ENCODE results near the gene NETO2. TPM values are rescaled to one million over a fixed set of nuclear protein-coding genes. Genes with fewer than 3 reads are reported as not detected.

Gene NETO2
- polyA plus RNA-seq, 3 donors: 12.4 to 15.7 (median 14.3) TPM

GRCh38 chr16:47034455-47034854, 109.3 kb downstream of the NETO2 start:
- H3K27me3 Mint-ChIP-seq (ENCODE audit: low read depth in 3 of 3): peaks cover 3 to 6% (median 6%) of the 10 kb centered on the region in 3 donors
- Histone ChIP-seq H3K4me2 (replicated peaks; ENCODE audit: extremely low read depth, low read length, poor library complexity, severe bottlenecking) (no peak overlapping the region), H3K36me3 (replicated peaks in 1 of 2; ENCODE audit: control insufficient read depth in 1 of 2, insufficient read depth in 2 of 2, low read length in 2 of 2) (no peaks in the 10 kb centered on the region), H3K9ac (ENCODE audit: insufficient read depth, low read length, poor library complexity, severe bottlenecking) (no peak overlapping the region), H3K27me3 (ENCODE audit: control insufficient read depth in 2 of 2, insufficient read depth in 2 of 2, low read length in 2 of 2) (peaks cover 0 to 2% of the 10 kb centered on the region in 2 donors), H3K79me2 (ENCODE audit: insufficient read depth, low read length) (no peaks in the 10 kb centered on the region), H2AFZ (ENCODE audit: insufficient read depth, low read depth, low read length, poor library complexity, severe bottlenecking) (no peak overlapping the region), H3K4me1 (ENCODE audit: control insufficient read depth in 1 of 2, insufficient read depth in 2 of 2, low read length in 2 of 2) (peaks cover 7 to 10% of the 10 kb centered on the region in 2 donors), H4K20me1 (ENCODE audit: insufficient read depth, low read length) (no peaks in the 10 kb centered on the region), H3K27ac (ENCODE audit: low read depth in 1 of 2, low read length in 2 of 2) (no peak overlapping the region), H3K9me3 (replicated peaks in 1 of 2; ENCODE audit: control insufficient read depth in 1 of 2, insufficient read depth in 1 of 2, low read length in 2 of 2) (no peaks in the 10 kb centered on the region), H3K4me3 (replicated peaks in 1 of 3; ENCODE audit: low read depth in 2 of 3, low read length in 3 of 3) (no peak overlapping the region)
- H3K4me3 Mint-ChIP-seq: peak overlapping the region in 1 of 2 donors; percentile 14
- peaks cover 12% of the 10 kb centered on the region for H3K4me1 Mint-ChIP-seq
- no peaks in the 10 kb centered on the region for H3K36me3 Mint-ChIP-seq
- no CpG with 5 or more reads among the region's 2 CpGs for WGBS (ENCODE audit: insufficient coverage)
- TF ChIP-seq, protein P1, sequence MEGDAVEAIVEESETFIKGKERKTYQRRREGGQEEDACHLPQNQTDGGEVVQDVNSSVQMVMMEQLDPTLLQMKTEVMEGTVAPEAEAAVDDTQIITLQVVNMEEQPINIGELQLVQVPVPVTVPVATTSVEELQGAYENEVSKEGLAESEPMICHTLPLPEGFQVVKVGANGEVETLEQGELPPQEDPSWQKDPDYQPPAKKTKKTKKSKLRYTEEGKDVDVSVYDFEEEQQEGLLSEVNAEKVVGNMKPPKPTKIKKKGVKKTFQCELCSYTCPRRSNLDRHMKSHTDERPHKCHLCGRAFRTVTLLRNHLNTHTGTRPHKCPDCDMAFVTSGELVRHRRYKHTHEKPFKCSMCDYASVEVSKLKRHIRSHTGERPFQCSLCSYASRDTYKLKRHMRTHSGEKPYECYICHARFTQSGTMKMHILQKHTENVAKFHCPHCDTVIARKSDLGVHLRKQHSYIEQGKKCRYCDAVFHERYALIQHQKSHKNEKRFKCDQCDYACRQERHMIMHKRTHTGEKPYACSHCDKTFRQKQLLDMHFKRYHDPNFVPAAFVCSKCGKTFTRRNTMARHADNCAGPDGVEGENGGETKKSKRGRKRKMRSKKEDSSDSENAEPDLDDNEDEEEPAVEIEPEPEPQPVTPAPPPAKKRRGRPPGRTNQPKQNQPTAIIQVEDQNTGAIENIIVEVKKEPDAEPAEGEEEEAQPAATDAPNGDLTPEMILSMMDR (IDR thresholded peaks at IDR 0.05): no peak
- H3K27ac Mint-ChIP-seq: no peak overlapping the region
- DNase-seq: no peak
- peaks cover 0 to 5% (median 0%) of the 10 kb centered on the region in 7 donors for H3K9me3 Mint-ChIP-seq
- intact Hi-C loops (cut with micrococcal nuclease): loop anchor here in 1 of 2 donors (10.0 kb wide), 1 partner anchor 60 kb away; the partner anchor contains the start of gene DNAJA2

GRCh38 chr16:47033176-47033575, 110.6 kb downstream of the NETO2 start:
- Mint-ChIP-seq H3K36me3 (no peaks in the 10 kb centered on the region), H3K27ac (no peak overlapping the region), H3K27me3 (ENCODE audit: low read depth in 3 of 3) (peaks cover 3 to 6% (median 6%) of the 10 kb centered on the region in 3 donors), H3K9me3 (peaks cover 0 to 3% (median 0%) of the 10 kb centered on the region in 7 donors), H3K4me3 (no peak overlapping the region), H3K4me1 (peaks cover 10% of the 10 kb centered on the region)
- H3K9me3 ChIP-seq (replicated peaks in 1 of 2; ENCODE audit: control insufficient read depth in 1 of 2, insufficient read depth in 1 of 2, low read length in 2 of 2): no peaks in the 10 kb centered on the region
- no peaks in the 10 kb centered on the region for H4K20me1 ChIP-seq (ENCODE audit: insufficient read depth, low read length)
- no peak overlapping the region for H2AFZ ChIP-seq (ENCODE audit: insufficient read depth, low read depth, low read length, poor library complexity, severe bottlenecking)
- TF ChIP-seq, protein P1 (IDR thresholded peaks at IDR 0.05): no peak
- no peak overlapping the region for H3K4me3 ChIP-seq (replicated peaks in 1 of 3; ENCODE audit: low read depth in 2 of 3, low read length in 3 of 3)
- WGBS (ENCODE audit: insufficient coverage): no CpG with 5 or more reads among the region's 3 CpGs
- H3K79me2 ChIP-seq (ENCODE audit: insufficient read depth, low read length): no peaks in the 10 kb centered on the region
- no peak overlapping the region for H3K9ac ChIP-seq (ENCODE audit: insufficient read depth, low read length, poor library complexity, severe bottlenecking)
- H3K36me3 ChIP-seq (replicated peaks in 1 of 2; ENCODE audit: control insufficient read depth in 1 of 2, insufficient read depth in 2 of 2, low read length in 2 of 2): no peaks in the 10 kb centered on the region
- H3K4me1 ChIP-seq (ENCODE audit: control insufficient read depth in 1 of 2, insufficient read depth in 2 of 2, low read length in 2 of 2): peaks cover 5 to 10% of the 10 kb centered on the region in 2 donors
- intact Hi-C loops (cut with micrococcal nuclease): loop anchor here in 1 of 2 donors (10.0 kb wide), 1 partner anchor 58 kb away; the partner anchor contains the start of gene DNAJA2
- H3K4me2 ChIP-seq (replicated peaks; ENCODE audit: extremely low read depth, low read length, poor library complexity, severe bottlenecking): no peak overlapping the region
- no peak overlapping the region for H3K27ac ChIP-seq (ENCODE audit: low read depth in 1 of 2, low read length in 2 of 2)
- peaks cover 0 to 2% of the 10 kb centered on the region in 2 donors for H3K27me3 ChIP-seq (ENCODE audit: control insufficient read depth in 2 of 2, insufficient read depth in 2 of 2, low read length in 2 of 2)
- DNase-seq: no peak

Measured in CD14-positive monocyte (primary cell).